HG02840 (cell line): Measurements from ENCODE around the gene CDC42EP4.
"Not testable (repeated sequence)": the region's sequence is repeated elsewhere in the genome, so short reads cannot be mapped to it uniquely, and the experiment has no call there.

ENCODE experiments used
- ATAC-seq: cut with Tn5 transposase; IDR thresholded peaks from one replicate; pipeline ENCODE4 v1.9.1; 2021; ENCODE audit warnings: mild to moderate bottlenecking, moderate library complexity, moderate number of reproducible peaks; ENCODE audit not compliant: unreplicated experiment, low FRiP score

The CDC42EP4 gene

GRCh38 chr17:73284354-73284753, 27.4 kb downstream of the CDC42EP4 start:
- ATAC-seq, result no peak

GRCh38 chr17:73283841-73284282, 27.9 kb downstream of the CDC42EP4 start:
- no peak for ATAC-seq

GRCh38 chr17:73283250-73283649, 28.6 kb downstream of the CDC42EP4 start:
- no peak for ATAC-seq

DNA sequence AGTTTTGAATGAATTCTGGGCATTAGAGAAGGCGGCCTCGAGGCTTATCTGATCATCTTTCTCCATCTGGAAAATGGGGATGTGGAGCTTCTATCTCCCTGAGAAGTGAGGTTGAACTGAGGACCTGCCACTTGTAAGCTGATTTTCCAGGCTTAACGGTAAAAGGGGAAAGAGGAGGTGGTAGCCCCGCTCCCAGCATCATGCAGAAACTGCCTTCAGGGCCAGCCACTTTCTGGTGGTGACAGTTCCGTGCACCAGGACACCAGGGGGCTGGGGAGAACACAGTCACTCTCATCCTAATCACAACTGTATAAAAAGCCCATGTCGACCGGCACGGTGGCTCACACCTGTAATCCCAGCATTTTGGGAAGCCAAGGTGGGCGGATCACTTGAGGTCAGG, 29.2 kb downstream of the CDC42EP4 start:
- ATAC-seq, result no peak

- peak; percentile 79 for ATAC-seq
Observed at GRCh38 chr17:73281928-73282327, 29.9 kb downstream of the CDC42EP4 start.

- ATAC-seq, result no peak
Observed at GRCh38 chr17:73280191-73280590, 31.6 kb downstream of the CDC42EP4 start.

DNA sequence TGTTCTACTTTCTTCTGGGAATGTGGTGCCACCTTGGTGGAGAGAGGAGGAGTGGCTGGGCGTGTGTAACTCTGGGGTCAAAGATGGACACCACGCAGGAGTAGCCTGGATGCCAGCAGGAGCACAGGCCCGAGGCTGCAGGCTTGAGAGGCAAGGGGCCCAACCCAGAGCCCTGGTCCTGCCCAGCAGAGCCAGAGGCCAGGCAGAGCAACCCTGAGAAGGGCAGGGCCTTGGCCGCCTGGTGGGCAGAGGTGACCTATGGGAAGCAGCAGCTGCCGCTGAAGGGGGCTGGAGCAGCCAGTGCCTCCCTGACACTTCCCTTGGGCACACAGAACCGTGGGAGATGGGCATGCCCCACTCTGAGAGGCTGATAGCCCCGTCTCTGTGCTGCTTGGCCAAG, 32.1 kb downstream of the CDC42EP4 start:
- ATAC-seq, result no peak

DNA sequence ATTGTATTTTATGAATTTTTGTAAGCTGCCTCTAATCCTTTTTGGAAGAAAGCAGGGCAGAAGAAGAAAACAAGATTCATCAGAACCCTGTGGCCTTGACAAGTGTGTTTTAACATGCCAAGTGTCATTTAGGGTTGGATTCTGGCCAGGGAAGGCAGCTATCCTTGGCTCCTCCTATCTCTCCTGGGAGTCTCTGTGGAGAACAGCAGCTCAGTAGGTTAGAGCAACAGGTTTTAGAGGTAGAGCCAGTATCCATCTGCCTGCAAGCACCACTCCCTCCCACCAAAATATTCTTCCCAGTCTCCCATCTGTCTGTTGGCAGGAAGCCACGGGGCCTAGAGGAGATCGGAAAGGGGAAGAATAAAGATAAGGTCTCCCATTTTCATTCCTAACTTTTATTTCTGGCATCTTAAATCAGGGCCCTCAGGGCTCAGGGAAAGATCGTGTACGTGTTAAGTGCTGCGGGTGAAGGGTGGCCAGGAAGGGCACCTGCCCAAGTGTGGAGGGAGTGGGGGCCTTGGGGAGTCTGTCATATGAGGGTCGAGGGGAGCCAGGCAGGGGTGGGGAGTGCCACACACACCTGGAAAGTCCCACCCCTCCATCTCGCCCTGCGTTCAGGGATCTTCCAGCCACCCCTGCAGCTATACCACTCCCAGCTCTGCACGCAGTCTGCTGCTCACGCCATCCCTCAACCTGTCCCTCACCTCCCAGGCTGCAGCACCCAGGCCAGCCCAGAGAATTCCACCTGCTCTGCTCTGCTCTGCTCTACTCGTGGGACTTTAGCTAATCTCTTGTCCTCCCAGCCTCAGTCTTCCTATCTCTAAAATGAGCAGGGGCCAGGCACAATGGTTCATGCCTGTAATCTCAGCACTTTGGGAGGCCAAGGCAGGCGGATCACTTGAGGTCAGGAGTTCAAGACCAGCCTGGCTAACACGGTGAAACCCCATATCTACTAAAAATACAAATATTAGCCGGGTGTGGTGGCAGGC, 33.0 kb downstream of the CDC42EP4 start:
- no peak for ATAC-seq

GRCh38 chr17:73278049-73278464, 33.7 kb downstream of the CDC42EP4 start:
- no peak for ATAC-seq

DNA sequence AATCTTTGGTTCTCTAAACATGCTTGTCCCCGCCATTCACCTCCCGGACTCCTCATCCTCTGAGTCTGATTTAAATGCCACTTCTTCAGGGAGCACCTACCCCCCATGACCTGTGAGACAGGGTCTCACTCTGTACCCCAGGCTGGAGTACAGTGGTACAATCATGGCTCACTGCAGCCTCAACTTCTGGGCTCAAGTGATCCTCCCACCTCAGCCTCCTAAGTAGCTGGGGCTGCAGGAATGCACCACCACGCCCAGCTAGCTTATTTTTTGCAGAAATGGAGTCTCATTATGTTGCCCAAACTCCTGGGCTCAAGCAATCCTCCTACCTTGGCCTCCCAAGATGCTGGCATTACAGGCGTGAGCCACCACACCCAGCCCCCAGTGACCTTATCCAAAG, 37.3 kb downstream of the CDC42EP4 start:
- no peak for ATAC-seq

DNA sequence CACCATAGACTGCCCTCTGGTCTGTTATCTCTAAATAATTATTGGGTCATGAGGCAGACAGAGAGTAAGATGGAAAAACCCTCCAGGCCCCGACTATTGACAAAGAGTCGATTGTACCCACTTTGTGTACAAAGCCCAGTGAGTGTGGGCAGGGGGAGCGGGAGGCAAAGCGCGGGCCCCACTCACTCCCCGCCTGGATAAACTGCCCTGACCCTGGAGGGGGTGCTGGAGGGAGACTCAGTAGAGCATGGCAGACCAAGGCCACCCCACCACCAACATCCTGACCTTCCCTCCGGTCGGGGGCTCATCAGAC, 38.9 kb downstream of the CDC42EP4 start:
- no peak for ATAC-seq

DNA sequence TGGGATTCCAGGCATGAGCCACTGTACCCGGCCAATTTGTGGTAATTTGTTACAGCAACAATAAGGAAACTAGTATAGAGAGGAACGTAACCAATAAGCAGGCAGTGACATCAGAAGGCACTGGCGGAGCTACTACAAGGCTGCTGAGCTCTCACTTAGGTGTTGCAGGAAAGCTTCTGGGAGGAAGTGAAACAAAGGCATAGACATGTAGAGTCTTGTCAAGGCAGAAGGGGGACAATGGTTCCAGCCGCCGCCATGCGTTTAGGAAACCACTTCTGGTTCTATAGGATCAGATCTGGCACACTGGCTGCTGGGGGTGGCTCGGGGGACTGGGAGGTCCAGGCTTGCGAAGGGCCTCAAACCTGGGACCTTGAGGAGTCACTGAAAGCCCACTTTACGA, 40.7 kb downstream of the CDC42EP4 start:
- peak; percentile 78 for ATAC-seq

DNA sequence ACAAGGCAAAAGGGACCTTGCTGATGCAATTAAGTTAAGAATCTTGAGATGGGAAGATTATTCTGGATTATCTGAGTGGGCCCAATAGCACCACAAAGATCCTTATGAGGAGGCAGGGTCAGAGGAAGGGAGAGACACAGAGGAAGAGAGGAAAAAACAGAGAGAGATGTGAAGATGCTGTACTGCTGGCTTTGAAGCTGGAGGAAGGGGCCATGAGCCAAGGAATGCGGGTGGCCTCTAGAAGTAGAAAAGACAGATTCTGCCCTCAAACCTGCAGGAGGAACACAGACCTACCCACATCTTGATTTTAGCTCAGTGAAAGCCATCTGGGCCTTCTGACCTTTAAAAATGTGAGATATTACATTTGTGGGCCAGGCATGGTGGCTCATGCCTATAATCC, 42.0 kb downstream of the CDC42EP4 start:
- ATAC-seq, result no peak

GRCh38 chr17:73269329-73269615, 42.5 kb downstream of the CDC42EP4 start:
- no peak for ATAC-seq

GRCh38 chr17:73268582-73269328, 43.0 kb downstream of the CDC42EP4 start:
- no peak for ATAC-seq

DNA sequence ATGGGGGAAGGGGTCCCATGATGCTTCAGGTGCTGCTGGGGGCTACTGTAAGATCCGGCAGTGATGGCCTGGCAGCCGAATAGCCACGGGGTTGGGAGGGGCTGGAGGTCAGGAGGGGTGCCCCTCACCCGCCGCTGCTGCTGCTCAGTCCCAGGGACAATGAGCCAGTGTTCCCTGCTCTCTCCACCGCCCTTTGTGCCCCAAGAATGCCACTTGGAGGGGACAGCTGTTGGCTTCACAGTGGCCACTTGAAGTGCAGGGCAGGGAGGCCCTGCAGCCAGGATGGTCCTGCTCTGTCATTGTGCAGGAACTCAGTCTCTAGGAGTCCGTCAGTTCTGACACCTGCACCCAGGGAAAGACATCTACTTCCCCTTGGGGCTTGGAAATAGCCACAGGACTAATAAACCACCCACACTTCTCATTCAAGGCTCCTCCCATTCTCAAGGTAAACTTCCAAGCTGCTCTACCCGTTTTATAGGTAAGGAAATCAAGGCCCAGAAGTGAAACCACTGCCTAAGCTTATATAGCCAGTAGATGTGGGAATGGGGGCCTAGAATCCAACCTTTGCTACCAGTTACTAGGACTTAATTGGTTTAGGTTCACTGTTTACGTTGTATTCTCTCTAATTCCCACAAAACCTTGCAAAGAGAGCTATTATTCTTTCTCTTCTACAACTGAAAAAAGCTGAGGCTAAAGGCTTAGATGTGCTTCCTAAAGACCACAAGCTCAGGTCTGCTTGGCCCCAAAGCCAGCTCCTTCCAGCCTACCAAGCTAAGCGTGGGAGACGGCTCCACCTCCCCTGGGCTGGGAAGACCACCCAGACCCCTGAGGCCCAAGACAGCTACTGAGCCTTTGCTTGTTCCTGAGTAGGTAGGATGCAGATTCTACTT, 43.9 kb downstream of the CDC42EP4 start:
- no peak for ATAC-seq

GRCh38 chr17:73266796-73267195, 45.0 kb downstream of the CDC42EP4 start:
- ATAC-seq, result no peak

GRCh38 chr17:73265646-73266640, 45.9 kb downstream of the CDC42EP4 start:
- no peak for ATAC-seq

- ATAC-seq, result not testable (repeated sequence)
Observed at GRCh38 chr17:73264448-73264847, 47.4 kb downstream of the CDC42EP4 start.
